Naive thymus-derived CD8-positive, alpha-beta T cell (primary cell): ENCODE data around the gene MUC2. TPM values are rescaled to one million over a fixed set of nuclear protein-coding genes. Genes with fewer than 3 reads are reported as not detected.

ENCODE experiments used
- ATAC-seq, 2 donors: fragments of 150-1000 bp; cut with Tn5 transposase in 1 of 2; sonication (Bioruptor Pico), chemical (Tn5 transposase) in 1 of 2; 1 replicate in 1 of 2; 2 replicates in 1 of 2; pipeline ENCODE4 v1.10.0; 2021; ENCODE audit warnings: mild to moderate bottlenecking in 2 of 2, moderate library complexity in 2 of 2
- POLR2A ChIA-PET: fragments of 350-600 bp; sonication (Branson Sonifier 250); formaldehyde crosslinking; loops from one replicate; lab custom pipeline; 2021; ENCODE audit warnings: antibody characterized with exemption; lab: Charles Lee
- DNase-seq, 10 donors: peaks; one replicate each; pipeline versions ENCODE4 v3.0.0 to v3.0.0-alpha.2; 2020 to 2022
- H3K27ac Mint-ChIP-seq, 10 donors: one replicate each; pipeline ENCODE4 v1.8.0; 2020 to 2022; ENCODE audit warnings: mild to moderate bottlenecking in 10 of 10, mixed read lengths in 10 of 10, moderate library complexity in 4 of 10, inconsistent platforms in 1 of 10
- H3K27me3 Mint-ChIP-seq, 5 donors: one replicate each; pipeline ENCODE4 v1.8.0; 2021 to 2022; ENCODE audit warnings: mixed read lengths in 5 of 5
- H3K36me3 Mint-ChIP-seq, 3 donors: one replicate each; pipeline ENCODE4 v1.8.0; 2020 to 2022; ENCODE audit warnings: mixed read lengths in 3 of 3, mild to moderate bottlenecking in 2 of 3, inconsistent platforms in 1 of 3
- H3K4me1 Mint-ChIP-seq, 4 donors: one replicate each; pipeline ENCODE4 v1.8.0; 2021 to 2022; ENCODE audit warnings: mixed read lengths in 4 of 4
- H3K4me3 Mint-ChIP-seq, 10 donors: one replicate each; pipeline ENCODE4 v1.8.0; 2020 to 2022; ENCODE audit warnings: mild to moderate bottlenecking in 10 of 10, mixed read lengths in 10 of 10, moderate library complexity in 6 of 10, inconsistent platforms in 1 of 10
- H3K9me3 Mint-ChIP-seq, 9 donors: one replicate each; pipeline ENCODE4 v1.8.0; 2020 to 2022; ENCODE audit warnings: mixed read lengths in 9 of 9, mild to moderate bottlenecking in 3 of 9, inconsistent platforms in 1 of 9, moderate library complexity in 1 of 9
- polyA plus RNA-seq, 3 donors: library from polyadenylated mRNA; unstranded; fragments of 300-500 nt; fragmentation: Illumina TruSeq; gene quantifications; one replicate each; pipeline ENCODE4 v1.2.3, GENCODE V29; 2021
- total RNA-seq, 8 experiments: library from RNA in 2 of 8; stranded (reverse) in 2 of 8; gene quantifications; one replicate each; pipeline ENCODE4 v1.2.3 and lab custom pipeline; 2021 to 2026

The MUC2 gene
- total and polyA plus RNA-seq, 5 experiments from 2014 or later: not detected

DNA sequence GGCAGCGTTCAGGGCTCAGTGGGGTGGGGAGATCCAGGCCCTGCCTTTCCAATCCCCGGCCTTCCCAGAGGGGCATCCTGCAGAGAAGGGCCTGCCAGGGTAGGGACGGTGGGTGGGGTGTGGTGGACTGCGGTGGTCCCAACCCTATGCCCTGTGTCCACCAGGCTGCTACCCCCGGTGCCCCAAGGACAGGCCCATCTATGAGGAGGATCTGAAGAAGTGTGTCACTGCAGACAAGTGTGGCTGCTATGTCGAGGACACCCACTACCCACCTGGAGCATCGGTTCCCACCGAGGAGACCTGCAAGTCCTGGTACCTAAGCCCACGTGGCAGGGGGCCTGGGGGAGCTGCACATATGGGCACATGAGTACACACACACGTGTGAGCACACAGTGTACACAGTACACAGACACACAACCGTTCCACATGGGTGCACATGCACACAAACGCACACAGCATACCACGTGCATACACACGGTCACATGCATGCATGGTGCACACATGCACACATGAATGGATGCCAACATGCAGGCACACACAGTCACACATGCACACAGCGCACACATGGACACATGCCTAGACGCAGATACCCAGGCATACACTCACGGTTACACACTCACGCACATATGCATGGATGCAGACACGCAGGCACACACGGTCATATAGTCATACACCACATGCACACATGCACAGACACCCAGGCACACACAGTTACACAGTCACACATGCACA is 16.1 kb downstream of the MUC2 start:
- Mint-ChIP-seq H3K4me1 (no peaks in the 10 kb centered on the region), H3K36me3 (no peaks in the 10 kb centered on the region), H3K4me3 (no peak overlapping the region), H3K9me3 (peaks cover 0 to 8% (median 0%) of the 10 kb centered on the region in 9 donors), H3K27ac (no peak overlapping the region), H3K27me3 (peaks cover 0 to 4% (median 0%) of the 10 kb centered on the region in 5 donors)
- DNase-seq: no peak
- ATAC-seq: no peak
- POLR2A ChIA-PET: no interaction called here

DNA sequence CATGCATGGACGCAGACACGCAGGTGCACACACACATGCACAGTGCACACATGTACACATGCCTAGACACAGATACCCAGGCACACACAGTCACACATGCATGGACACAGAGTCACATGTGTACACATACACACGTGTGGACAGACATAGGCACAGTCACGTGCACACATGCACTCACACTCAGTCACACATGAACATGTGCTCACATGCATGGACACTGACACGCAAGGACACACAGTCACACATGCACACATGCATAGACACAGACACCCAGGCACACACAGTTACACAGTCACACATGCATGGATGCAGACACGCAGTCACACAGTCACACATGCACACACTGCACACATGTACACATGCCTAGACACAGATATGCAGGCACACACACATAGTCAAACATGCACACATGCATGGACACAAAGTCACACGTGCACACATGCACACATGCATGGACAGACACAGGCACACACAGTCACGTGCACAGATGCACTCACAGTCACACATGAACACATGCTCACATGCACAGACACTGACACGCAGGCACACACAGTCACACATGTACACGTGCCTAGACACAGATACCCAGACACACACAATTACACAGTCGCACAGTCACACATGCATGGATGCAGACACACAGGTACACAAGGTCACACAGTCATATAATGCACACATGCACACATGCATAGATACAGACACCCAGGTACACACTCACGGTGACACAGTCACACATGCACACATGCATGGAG is 16.8 kb downstream of the MUC2 start:
- H3K9me3 Mint-ChIP-seq: peaks cover 0 to 12% (median 0%) of the 10 kb centered on the region in 9 donors
- H3K4me1 Mint-ChIP-seq: no peaks in the 10 kb centered on the region
- DNase-seq: no peak
- peaks cover 0 to 2% (median 0%) of the 10 kb centered on the region in 5 donors for H3K27me3 Mint-ChIP-seq
- H3K27ac Mint-ChIP-seq: peak overlapping the region in 1 of 10 donors; percentile 57
- POLR2A ChIA-PET: no interaction called here
- no peaks in the 10 kb centered on the region for H3K36me3 Mint-ChIP-seq
- no peak for ATAC-seq
- no peak overlapping the region for H3K4me3 Mint-ChIP-seq

DNA sequence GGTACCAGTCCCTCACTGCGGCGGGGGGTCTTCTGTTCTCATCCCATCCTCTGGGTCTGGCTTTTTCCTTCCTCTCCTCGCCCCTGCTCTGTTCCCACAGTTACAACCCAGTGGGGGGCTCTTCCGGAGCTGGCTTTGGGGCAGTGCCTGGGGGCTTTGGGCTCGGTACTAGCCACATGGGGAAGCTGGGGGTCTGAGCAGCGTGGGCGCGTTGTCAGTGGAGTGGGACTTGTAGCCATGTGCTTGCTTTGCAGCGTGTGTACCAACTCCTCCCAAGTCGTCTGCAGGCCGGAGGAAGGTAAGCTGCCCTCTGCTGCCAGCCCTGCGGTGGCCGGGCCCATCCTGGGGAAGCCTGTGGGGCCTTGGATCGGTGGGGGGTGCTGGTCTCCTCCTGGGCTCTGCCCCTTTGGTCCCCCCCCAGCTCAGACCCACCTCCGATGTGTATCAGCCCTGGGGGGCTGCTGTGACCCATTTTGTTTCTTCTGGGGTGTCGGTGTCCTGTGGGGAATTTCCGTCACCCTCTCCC is 17.5 kb downstream of the MUC2 start:
- Mint-ChIP-seq H3K27me3 (no peaks in the 10 kb centered on the region), H3K9me3 (peaks cover 0 to 12% (median 0%) of the 10 kb centered on the region in 9 donors), H3K4me3 (no peak overlapping the region), H3K4me1 (no peaks in the 10 kb centered on the region), H3K36me3 (no peaks in the 10 kb centered on the region), H3K27ac (no peak overlapping the region)
- POLR2A ChIA-PET: no interaction called here
- no peak for ATAC-seq
- no peak for DNase-seq

DNA sequence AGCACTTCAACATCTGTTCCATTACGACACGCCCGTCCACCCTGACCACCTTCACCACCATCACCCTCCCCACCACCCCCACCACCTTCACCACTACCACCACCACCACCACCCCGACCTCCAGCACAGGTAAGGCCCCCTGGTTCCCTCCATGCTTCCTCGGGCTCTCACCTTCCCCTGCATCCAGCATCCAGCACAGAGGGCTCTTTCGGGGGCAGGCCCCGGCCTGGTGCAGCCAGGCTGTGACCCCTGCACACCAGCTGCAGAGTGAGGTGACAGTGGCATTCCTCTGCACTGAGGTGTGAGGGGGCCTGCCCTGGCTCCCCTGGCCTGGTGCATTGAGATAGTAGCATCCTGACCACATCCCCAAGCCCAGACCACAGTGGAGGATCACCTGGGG is 18.2 kb downstream of the MUC2 start:
- Mint-ChIP-seq H3K36me3 (no peaks in the 10 kb centered on the region), H3K9me3 (peaks cover 0 to 12% (median 0%) of the 10 kb centered on the region in 9 donors), H3K27me3 (no peaks in the 10 kb centered on the region), H3K4me1 (no peaks in the 10 kb centered on the region), H3K27ac (no peak overlapping the region), H3K4me3 (peak overlapping the region in 1 of 10 donors; percentile 76)
- POLR2A ChIA-PET: interaction anchor here (1.5 kb wide), 1 partner anchor 10 kb away, joined by 3 read pairs; no protein-coding TSS in a partner anchor
- no peak for DNase-seq
- no peak for ATAC-seq

DNA sequence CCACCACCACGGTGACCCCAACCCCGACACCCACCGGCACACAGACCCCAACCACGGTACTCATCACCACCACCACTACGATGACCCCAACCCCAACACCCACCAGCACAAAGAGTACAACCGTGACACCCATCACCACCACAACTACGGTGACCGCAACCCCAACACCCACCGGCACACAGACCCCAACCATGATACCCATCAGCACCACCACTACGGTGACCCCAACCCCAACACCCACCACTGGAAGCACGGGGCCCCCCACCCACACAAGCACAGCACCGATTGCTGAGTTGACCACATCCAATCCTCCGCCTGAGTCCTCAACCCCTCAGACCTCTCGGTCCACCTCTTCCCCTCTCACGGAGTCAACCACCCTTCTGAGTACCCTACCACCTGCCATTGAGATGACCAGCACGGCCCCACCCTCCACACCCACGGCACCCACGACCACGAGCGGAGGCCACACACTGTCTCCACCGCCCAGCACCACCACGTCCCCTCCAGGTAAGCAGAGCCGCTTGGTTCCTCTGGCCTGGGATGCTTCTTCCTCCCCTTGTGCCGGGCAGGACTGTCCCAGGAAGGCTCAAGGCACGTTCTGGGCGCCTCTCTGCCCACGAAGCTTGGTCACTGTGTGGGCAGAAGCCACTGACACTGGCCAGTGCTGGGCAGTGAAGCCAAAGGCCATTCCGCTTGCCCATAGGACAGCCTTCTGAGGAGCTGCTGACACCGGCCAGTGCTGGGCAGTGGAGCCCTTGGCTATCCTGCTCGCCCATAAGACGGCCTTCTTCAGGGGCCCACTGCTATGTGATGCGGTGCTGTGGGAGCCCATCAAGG is 25.1 kb downstream of the MUC2 start:
- Mint-ChIP-seq H3K9me3 (peaks cover 0 to 12% (median 0%) of the 10 kb centered on the region in 9 donors), H3K27ac (no peak overlapping the region), H3K4me1 (peaks cover 0 to 1% (median 0%) of the 10 kb centered on the region in 4 donors), H3K27me3 (no peaks in the 10 kb centered on the region), H3K4me3 (peak overlapping the region in 1 of 10 donors; percentile 34), H3K36me3 (no peaks in the 10 kb centered on the region)
- ATAC-seq: no peak
- no peak for DNase-seq
- POLR2A ChIA-PET: no interaction called here

DNA sequence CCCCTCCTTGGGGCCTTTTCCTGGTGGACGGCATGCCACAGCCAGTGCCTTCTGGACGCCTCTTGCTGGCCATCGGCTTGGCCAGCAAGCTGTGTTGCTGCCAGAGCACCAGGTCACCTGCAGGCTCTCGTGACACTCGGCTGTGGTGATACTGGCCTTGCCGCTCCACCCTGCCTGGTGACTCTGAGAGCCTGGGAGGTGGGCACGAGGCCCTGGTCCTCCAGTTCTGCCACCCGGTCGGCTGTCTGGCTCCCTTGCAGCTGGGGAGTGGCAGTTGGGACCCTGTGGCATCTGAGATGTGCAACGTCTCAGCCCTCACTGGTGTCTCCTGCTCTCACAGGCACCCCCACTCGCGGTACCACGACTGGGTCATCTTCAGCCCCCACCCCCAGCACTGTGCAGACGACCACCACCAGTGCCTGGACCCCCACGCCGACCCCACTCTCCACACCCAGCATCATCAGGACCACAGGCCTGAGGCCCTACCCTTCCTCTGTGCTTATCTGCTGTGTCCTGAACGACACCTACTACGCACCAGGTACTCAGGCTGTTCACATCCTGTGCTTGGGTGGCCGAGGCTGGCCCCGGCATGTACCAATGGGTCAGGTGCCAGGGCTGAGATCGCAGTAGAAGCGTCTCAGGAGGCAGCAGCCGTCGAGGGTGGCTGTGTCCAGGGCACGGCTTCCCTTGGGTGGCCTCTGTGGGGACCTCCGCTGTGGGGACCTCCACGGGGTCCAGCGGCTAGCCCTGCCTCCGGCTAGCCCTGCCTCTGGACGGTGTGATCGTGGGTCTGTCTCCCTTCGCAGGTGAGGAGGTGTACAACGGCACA is 26.0 kb downstream of the MUC2 start:
- no peak overlapping the region for H3K27ac Mint-ChIP-seq
- H3K27me3 Mint-ChIP-seq: no peaks in the 10 kb centered on the region
- POLR2A ChIA-PET: no interaction called here
- ATAC-seq (no peak), DNase-seq (no peak)
- H3K9me3 Mint-ChIP-seq: peaks cover 0 to 5% (median 0%) of the 10 kb centered on the region in 9 donors
- H3K36me3 Mint-ChIP-seq: no peaks in the 10 kb centered on the region
- H3K4me3 Mint-ChIP-seq: no peak overlapping the region
- peaks cover 0 to 1% (median 0%) of the 10 kb centered on the region in 4 donors for H3K4me1 Mint-ChIP-seq

DNA sequence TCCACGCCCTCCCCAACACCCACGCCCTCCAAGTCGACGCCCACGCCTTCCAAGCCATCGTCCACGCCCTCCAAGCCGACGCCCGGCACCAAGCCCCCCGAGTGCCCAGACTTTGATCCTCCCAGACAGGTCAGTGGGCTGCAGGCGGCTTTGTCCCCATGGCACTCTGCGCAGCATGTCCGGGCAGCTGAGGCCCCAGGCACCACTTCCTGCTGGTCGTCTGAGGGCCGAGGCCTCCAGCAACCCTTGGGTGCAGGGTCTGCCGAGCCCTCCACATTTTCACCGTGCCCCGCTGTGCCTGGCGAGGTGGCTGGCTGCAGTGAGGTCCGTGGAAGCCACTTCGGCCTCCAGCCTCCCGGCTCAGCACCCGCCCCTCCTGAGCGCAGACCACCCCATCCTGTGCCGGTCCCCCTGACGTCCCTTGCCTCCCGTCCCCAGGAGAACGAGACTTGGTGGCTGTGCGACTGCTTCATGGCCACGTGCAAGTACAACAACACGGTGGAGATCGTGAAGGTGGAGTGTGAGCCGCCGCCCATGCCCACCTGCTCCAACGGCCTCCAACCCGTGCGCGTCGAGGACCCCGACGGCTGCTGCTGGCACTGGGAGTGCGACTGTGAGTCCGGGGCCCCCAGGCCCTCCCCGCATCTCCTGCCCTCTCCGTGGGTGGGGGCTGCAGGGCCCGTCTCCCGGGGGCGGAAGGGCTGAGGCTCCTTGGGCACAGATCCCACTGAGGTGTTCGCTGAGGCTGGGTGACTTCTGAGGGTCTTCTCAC is 26.8 kb downstream of the MUC2 start:
- H3K4me1 Mint-ChIP-seq: peaks cover 0 to 1% (median 0%) of the 10 kb centered on the region in 4 donors
- no peaks in the 10 kb centered on the region for H3K36me3 Mint-ChIP-seq
- DNase-seq (no peak), ATAC-seq (no peak)
- POLR2A ChIA-PET: no interaction called here
- H3K9me3 Mint-ChIP-seq: no peaks in the 10 kb centered on the region
- H3K27me3 Mint-ChIP-seq: no peaks in the 10 kb centered on the region
- no peak overlapping the region for H3K27ac Mint-ChIP-seq
- H3K4me3 Mint-ChIP-seq: no peak overlapping the region

DNA sequence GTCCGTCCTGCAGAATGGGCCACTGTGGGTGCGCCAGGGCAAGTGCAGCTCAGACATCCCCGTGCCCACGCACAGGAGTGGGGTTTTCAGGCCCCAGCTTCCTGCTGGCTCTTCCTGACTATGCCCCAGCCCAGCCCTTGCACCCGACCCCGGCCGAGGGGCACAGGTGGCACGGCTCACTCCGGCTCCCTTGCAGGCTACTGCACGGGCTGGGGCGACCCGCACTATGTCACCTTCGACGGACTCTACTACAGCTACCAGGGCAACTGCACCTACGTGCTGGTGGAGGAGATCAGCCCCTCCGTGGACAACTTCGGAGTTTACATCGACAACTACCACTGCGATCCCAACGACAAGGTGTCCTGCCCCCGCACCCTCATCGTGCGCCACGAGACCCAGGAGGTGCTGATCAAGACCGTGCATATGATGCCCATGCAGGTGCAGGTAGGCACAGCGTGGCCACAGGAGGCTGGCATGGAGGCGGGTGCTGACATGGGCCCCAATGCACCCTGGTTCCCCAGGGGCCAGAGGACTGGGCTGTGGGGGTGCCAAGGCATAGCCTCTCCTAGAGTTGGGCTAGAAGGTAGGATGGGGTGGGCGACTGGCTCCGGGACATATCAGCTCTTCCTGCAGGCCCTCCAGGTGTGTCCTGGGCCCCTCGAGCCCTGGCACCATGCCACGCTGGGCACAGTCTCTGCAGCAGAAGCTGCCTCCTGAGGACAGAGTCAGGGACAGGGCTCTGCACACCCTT is 27.7 kb downstream of the MUC2 start:
- Mint-ChIP-seq H3K4me3 (no peak overlapping the region), H3K9me3 (no peaks in the 10 kb centered on the region), H3K36me3 (no peaks in the 10 kb centered on the region), H3K4me1 (peaks cover 0 to 1% (median 0%) of the 10 kb centered on the region in 4 donors), H3K27ac (no peak overlapping the region), H3K27me3 (no peaks in the 10 kb centered on the region)
- POLR2A ChIA-PET: interaction anchor here (1.3 kb wide), 1 partner anchor 9 kb away, joined by 3 read pairs; no protein-coding TSS in a partner anchor
- DNase-seq: no peak
- no peak for ATAC-seq

DNA sequence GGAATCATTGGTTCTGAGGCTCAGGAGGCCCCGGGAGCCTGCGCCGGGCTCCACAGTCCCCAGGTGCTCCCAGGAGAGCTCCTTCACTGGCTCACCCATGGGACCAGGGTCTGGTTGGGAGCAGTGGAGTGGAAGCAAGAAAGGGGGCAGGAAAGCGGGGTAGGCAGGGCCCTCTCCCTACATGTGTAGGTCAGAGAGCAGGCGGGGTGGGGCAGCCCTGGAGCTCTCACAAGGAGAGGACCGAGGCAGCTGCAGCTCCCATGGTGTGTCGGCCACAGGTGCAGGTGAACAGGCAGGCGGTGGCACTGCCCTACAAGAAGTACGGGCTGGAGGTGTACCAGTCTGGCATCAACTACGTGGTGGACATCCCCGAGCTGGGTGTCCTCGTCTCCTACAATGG is 28.3 kb downstream of the MUC2 start:
- ATAC-seq (no peak), DNase-seq (no peak)
- peaks cover 0 to 1% (median 0%) of the 10 kb centered on the region in 4 donors for H3K4me1 Mint-ChIP-seq
- POLR2A ChIA-PET: interaction anchor here (1.3 kb wide), 1 partner anchor 9 kb away, joined by 3 read pairs; no protein-coding TSS in a partner anchor
- no peak overlapping the region for H3K27ac Mint-ChIP-seq
- no peaks in the 10 kb centered on the region for H3K27me3 Mint-ChIP-seq
- no peaks in the 10 kb centered on the region for H3K36me3 Mint-ChIP-seq
- no peaks in the 10 kb centered on the region for H3K9me3 Mint-ChIP-seq
- H3K4me3 Mint-ChIP-seq: no peak overlapping the region

DNA sequence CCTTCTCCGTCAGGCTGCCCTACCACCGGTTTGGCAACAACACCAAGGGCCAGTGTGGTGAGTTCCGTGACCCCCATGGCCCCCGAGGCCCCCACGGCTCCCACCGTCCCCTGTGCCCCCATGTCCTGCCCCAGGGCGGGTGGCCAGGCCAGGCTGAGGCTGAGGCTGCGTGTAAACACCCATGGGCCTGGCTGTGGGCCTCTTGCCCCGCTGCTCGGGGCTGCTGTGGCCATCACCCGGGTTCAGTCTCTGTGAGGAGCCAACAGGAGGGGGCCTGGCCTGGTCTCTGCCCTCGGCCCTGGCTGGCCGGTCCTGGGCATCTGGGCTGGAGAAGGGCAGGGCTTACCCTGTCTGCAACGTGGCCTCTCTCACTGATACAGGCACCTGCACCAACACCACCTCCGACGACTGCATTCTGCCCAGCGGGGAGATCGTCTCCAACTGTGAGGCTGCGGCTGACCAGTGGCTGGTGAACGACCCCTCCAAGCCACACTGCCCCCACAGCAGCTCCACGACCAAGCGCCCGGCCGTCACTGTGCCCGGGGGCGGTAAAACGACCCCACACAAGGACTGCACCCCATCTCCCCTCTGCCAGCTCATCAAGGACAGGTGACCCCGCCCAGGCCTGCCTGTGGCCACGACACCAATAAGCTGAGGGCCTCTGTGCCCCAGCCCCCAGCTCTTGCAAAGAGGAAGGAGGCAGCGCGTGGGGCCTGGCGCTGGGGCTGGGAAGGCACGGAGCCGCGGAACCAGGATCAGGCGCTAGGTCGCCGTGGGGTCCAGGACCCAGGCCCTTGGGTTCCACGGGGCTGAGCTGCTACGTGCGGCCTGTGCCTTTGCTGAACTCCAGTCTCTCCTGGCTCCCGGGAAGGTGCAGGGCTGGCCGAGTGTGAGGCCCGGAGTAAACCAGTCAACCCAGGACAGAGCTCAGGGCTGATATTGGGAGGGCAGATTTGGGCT is 29.0 kb downstream of the MUC2 start:
- POLR2A ChIA-PET: interaction anchor here (1.3 kb wide), 1 partner anchor 10 kb away, joined by 3 read pairs; no protein-coding TSS in a partner anchor
- H3K4me1 Mint-ChIP-seq: peaks cover 0 to 1% (median 0%) of the 10 kb centered on the region in 4 donors

More for the DNA sequence above, 29.0 kb downstream of the MUC2 start:
- ATAC-seq (no peak), DNase-seq (no peak)
- Mint-ChIP-seq H3K9me3 (no peaks in the 10 kb centered on the region), H3K27ac (no peak overlapping the region), H3K4me3 (no peak overlapping the region), H3K27me3 (no peaks in the 10 kb centered on the region), H3K36me3 (no peaks in the 10 kb centered on the region)
